ENCODE results near the gene KBTBD13.

GRCh38 chr15:65101411-65101890, 24.9 kb downstream of the KBTBD13 start:
- TF ChIP-seq CTCF (IDR thresholded peaks at IDR 0.05) (peak; percentile 65 to 71 (median 69)), POLR2A (IDR thresholded peaks at IDR 0.05) (no peak)
